Activated naive CD8-positive, alpha-beta T cell treated with anti-CD3 and anti-CD28 coated beads, Interleukin-2, amount 50 U/mL, for 16 hours (primary cell): Measurements from ENCODE around the gene ORMDL3.
"Not testable (repeated sequence)": the region's sequence is repeated elsewhere in the genome, so short reads cannot be mapped to it uniquely, and the experiment has no call there.

Source experiments
- DNase-seq: peaks from one replicate; pipeline ENCODE4 v3.0.0-alpha.2; 2020; ENCODE audit warnings: low read depth, low spot score

ORMDL3 gene

DNA sequence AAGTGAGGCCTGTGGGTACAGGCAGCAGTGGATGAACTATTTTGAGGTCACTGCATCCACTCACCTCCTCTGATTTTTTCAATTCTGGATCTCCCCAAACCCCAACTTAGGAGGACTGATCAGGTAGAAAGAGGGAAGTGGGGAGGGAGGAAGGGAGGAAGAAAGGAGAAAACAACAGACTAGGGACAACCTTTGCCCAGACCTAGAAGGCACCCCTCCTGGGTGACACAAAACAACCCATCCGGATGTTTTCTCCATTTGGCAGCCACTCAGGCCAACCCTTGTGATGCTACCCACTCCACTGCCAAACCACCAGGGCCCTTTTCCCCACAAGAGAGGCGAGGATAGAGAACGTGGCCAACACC is 2.7 kb downstream of the ORMDL3 start:
- no peak for DNase-seq

GRCh38 chr17:39923836-39924690 is 3.3 kb downstream of the ORMDL3 start:
- DNase-seq: no peak

DNA sequence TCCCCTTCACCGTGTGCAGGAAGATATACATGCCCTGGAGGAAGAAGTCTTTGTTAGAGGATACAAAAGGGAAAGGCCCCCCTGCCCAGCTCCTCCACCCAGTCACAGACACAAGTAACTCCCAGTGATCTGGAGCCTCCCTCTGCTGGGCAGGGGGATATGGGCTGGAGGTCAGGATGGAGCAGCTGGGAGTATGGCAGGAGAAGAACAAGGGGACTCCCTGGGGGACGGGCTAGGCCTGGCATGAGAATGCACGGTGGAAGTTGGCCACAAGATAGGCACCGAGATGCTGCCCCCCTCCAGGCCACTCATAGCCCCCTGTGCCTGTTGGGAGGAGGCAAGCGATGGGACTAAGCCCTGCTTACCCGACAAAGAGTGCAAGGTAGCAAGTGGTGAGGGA is 4.2 kb downstream of the ORMDL3 start:
- DNase-seq: no peak

DNA sequence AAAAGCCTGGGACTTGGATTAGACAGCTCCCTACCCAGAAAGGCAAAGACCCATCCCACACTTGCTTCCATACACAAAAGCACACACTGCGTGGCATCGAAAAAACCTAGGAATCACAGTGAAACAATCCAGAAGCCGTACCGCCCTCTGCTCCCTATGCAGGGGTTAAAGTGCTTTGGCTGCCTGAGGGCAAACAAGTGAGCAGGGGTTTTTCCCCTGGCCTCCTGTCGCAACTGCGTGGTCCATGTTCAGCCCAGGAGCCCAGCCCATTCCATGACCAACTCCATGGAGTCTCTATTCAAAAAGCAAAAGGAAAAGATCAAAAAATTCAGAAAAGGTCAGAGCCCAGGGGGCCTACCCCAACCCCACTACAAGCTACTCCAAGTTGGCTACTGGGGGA is 5.4 kb downstream of the ORMDL3 start:
- no peak for DNase-seq

DNA sequence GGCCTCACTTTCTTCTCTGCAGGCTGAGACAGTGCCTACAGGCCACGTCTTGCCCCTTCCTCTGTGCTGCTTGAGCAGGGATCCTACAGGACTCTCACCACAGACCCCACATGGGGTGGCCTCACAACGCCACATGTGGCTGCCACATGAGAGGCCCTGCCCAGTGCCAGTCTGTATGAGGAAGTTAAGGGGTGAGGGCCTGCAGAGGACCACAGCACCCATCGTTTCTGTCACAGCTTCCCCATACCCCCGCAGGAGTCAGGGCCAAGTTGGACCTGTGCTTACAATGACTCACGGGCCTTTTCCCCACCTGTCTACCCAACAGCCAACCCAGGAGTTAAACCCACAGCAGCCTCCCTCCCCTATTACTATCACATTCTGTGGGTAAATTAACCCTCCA is 6.1 kb downstream of the ORMDL3 start:
- no peak for DNase-seq

DNA sequence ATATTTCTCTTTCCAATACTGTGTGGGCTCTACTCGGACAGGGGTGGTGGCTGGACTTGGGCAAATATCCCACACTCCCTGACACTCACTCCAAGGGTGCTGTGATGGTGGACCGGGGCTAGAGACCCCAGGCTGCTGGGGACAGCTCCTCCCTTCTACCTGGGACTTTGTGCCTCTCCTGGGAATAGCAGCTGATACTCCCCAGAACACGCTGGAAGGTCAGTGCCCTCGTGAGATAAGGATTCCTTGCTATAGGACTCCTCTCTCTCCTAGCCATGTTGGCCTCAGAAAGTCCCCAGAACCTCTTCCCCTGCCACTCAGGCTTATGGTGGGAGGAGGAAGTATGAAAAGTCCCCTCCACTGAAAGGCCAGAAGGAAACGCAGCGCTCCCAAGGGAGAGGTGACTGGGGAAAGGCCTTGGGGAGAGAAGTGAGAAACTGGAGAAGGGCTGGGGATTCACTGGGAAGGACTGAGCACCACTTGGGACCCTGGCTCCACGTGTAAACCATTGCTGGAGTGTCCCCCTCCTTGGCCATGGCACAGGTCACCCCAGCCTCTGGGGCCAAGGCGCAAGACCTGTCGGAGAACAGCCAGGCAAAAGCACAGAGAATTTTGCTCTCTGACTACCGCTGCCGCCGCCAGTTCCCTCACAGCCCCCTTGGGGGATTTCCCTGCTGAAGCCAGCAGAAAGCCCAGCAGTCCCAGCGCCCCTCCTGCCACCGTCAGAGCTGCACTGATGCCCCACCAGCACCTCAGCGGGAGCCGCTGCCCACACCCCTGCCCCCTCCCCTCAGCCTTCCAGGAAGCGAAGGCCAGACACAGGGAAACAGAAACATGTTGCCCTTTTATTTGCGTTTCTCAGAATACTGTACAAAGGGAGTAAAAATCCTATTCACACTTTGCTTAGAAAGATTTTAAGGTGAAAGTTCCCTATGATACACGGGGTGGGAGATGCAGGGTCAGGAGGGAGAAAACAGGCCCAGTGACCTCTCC is 6.9 kb downstream of the ORMDL3 start:
- DNase-seq: peak; percentile 47

- DNase-seq: no peak
Measured at GRCh38 chr17:39919087-39919683, 8.2 kb downstream of the ORMDL3 start.

GRCh38 chr17:39916918-39917317 is 10.5 kb downstream of the ORMDL3 start:
- DNase-seq: no peak

GRCh38 chr17:39915559-39915958 is 11.8 kb downstream of the ORMDL3 start:
- DNase-seq: no peak

GRCh38 chr17:39913989-39914388 is 13.4 kb downstream of the ORMDL3 start:
- no peak for DNase-seq

GRCh38 chr17:39908789-39909352 is 18.5 kb downstream of the ORMDL3 start:
- DNase-seq: no peak

DNA sequence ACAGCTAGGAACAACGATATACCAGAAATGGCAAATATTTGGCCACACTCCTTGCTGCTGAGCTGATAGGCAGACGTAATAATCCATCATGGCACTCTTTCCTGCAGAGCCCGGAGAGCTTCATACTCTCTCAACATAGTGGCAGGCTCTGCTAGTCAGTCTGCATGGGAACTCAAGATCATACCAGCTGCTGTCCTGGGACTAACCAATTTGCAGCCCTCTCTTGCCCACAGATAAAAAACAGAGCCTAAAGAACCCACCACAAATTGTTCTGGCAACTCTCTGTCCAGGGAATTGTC is 22.5 kb downstream of the ORMDL3 start:
- DNase-seq: no peak

- DNase-seq: no peak
Measured at GRCh38 chr17:39903158-39903884, 24.1 kb downstream of the ORMDL3 start.

DNA sequence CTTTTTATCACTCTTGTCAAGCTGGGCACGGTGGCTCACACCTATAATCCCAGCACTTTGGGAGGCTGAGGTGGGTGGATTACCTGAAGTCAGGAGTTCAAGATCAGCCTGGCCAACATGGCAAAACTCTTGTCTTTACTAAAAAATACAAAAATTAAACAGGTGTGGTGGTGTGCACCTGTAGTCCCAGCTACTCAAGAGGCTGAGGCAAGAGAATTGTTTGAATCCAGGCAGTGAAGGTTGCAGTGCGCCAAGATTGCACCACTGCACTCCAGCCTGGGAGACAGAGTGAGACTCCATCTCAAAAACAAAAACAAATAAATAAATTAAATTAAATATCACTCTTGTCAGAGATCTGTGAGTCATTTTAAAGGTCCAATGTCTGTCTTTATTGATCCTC is 25.4 kb downstream of the ORMDL3 start:
- not testable (repeated sequence) for DNase-seq

DNA sequence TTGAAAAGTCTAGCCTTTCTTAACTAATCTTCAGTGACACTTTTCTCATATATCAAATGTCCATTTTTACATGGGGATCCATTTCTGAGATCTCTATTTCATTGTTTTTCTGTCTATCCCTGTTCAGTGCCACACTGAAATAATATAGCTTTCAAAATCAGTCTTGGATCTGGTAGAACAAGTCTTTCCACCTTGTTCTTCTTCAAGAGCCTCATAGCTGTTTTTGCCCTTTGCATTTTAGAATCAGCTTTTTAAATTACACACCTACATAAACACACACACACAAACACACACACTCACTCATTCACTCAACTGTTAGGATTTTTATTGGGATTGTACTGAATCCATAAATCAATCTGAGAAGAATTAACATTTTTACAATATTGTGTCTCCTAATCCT is 28.2 kb downstream of the ORMDL3 start:
- no peak for DNase-seq

GRCh38 chr17:39898088-39898487 is 29.3 kb downstream of the ORMDL3 start:
- DNase-seq: no peak

GRCh38 chr17:39894681-39895376 is 32.6 kb downstream of the ORMDL3 start:
- DNase-seq: no peak

DNA sequence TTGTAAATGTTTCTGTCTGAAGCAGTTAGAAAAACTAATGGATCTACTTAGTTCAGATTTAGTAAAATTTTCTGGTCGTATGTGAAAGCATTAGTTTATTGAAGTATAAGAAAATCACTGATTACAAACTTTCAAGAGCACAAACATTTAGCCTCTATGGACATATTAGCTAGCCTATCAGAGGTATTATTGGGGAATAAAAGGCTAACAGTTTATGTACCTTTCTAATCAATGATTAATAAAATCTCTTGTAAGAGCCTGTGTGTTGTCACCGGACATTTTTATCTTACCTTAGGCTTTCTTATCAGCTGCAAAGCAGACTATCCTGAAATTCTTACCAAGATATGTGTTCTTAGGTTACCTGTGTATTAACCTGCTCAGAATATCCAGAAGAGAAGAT is 38.2 kb downstream of the ORMDL3 start:
- no peak for DNase-seq

DNA sequence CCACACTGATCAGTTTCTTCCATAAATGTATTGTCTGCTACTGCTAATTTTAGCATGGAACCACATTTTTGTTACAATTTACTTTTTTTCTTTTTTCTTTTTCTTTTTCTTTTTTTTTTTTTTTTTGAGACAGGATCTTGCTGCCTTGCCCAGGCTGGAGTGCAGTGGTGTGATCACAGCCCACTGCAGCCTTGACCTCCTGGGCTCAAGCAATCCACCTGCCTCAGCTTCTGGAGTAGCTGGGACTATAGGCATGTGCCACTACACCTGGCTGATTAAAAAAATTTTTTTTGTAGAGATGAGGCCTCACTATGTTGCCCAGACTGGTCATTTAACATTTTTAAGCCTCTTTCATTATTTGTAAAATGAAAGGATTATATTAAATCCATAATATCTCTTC is 40.3 kb downstream of the ORMDL3 start:
- no peak for DNase-seq

DNA sequence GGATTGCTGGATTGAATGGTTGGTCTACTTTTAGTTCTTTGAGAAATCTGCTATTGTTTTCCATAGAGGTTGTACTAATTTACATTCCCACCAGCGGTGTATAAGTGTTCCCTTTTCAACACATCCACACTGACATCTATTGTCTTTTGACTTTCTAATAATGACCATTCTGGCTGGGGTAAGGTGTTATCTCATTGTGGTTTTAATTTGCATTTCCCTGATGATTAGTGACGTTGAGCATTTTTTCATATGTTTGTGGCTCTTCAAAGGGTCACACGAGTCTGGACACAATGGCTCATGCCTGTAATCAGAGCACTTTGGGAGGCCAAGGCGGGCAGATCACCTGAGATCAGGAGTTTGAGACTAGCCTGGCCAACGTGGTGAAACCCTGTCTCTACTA is 41.3 kb downstream of the ORMDL3 start:
- not testable (repeated sequence) for DNase-seq

GRCh38 chr17:39872751-39873150 is 54.6 kb downstream of the ORMDL3 start:
- no peak for DNase-seq
